ENCODE results near the gene RTN1.

- TF ChIP-seq GATA2 (IDR thresholded peaks at IDR 0.05; ENCODE audit: low read depth, low read length) (no peak), GATA3 (IDR thresholded peaks at IDR 0.05; ENCODE audit: low read depth, low read length) (no peak)
These were observed 2.6 kb downstream of the RTN1 start for GRCh38 chr14:59868021-59868420.
